ENCODE results near the gene KCNC1.

KCNC1 gene

GRCh38 chr11:17776212-17776875 lies 41.8 kb downstream of the KCNC1 start:
- Histone ChIP-seq H3K27me3 (no peaks in the 10 kb centered on the region), H3K4me3 (ENCODE audit: low read depth, low read length) (no peak overlapping the region), H3K36me3 (no peaks in the 10 kb centered on the region), H3K9me3 (no peaks in the 10 kb centered on the region), H3K4me1 (no peaks in the 10 kb centered on the region)
- TF ChIP-seq, protein P1, sequence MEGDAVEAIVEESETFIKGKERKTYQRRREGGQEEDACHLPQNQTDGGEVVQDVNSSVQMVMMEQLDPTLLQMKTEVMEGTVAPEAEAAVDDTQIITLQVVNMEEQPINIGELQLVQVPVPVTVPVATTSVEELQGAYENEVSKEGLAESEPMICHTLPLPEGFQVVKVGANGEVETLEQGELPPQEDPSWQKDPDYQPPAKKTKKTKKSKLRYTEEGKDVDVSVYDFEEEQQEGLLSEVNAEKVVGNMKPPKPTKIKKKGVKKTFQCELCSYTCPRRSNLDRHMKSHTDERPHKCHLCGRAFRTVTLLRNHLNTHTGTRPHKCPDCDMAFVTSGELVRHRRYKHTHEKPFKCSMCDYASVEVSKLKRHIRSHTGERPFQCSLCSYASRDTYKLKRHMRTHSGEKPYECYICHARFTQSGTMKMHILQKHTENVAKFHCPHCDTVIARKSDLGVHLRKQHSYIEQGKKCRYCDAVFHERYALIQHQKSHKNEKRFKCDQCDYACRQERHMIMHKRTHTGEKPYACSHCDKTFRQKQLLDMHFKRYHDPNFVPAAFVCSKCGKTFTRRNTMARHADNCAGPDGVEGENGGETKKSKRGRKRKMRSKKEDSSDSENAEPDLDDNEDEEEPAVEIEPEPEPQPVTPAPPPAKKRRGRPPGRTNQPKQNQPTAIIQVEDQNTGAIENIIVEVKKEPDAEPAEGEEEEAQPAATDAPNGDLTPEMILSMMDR (IDR thresholded peaks at IDR 0.05; ENCODE audit: low read depth, low read length), result no peak
- DNase-seq, result no peak

DNA sequence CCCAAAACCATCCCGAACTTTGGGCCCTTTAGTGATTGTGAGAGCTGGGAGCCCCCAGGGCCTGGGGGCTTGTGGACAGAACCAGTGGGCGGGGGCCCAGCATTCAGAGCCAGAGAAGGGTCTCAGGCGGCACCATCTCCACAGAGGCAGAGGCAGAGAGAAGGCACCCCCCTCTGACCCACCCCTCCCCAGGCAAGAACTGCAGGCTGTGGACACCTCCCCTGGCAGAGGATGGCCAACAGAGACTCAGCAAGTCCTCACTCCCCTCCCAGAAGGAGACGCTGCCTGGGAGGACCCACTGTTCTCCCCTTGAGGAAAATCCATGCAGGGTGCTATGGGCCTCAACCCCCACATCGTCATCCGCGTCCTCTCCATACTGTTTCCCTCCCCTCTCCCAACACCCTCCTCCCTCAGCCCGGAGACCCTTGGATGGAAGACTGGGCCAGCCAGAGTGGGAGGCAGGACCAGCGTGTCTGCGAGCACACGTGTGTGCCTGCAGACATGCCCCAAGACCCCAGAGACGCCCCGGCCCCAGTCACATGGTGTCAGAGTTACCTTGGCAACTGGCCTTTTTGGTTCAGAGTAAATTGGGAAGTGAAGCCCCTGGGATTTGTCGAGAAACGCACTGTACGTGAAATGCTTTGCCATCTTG lies 42.6 kb downstream of the KCNC1 start:
- H3K27me3 ChIP-seq, result no peaks in the 10 kb centered on the region
- no peaks in the 10 kb centered on the region for H3K36me3 ChIP-seq
- no peak overlapping the region for H3K4me3 ChIP-seq (ENCODE audit: low read depth, low read length)
- TF ChIP-seq, protein P1 (IDR thresholded peaks at IDR 0.05; ENCODE audit: low read depth, low read length), result no peak
- H3K4me1 ChIP-seq, result no peaks in the 10 kb centered on the region
- no peaks in the 10 kb centered on the region for H3K9me3 ChIP-seq
- no peak for DNase-seq

DNA sequence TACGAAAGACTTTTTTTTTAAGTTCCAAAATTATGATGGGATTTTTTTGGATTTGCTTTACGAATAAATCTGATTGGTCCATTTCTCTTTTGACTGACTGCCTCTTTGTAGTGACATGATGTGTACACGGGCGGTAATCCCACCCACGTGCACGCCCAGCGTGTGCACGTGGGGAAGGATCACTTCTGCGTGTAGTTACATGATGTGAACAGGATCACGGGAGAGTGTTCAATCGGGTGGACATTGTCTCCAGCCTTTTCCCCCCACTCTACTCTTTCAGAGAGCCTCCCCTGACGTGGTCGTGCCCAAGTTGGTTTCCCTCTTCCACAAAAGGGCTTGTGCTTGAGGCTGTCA lies 43.1 kb downstream of the KCNC1 start:
- Histone ChIP-seq H3K4me3 (ENCODE audit: low read depth, low read length) (no peak overlapping the region), H3K4me1 (no peaks in the 10 kb centered on the region)
- TF ChIP-seq, protein P1 (IDR thresholded peaks at IDR 0.05; ENCODE audit: low read depth, low read length), result no peak

DNA sequence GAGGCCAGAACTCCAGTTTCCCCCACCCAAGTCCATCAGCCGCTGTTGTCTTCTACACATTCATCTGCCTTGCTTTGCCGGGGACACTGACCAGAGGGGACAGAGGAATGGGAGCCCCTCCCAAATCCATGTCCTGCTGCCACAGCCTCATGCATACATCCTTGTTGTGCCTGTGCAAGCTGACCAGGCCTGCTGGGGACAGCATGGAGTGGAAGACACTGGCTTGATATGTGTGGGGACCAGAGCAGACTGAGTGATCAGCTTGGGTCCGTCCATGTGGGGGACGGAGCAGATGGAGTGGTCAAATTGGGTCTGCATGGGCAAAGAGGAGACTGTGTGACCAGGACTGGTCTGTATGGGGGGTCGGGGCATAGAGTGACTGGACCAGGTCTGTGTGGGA lies 43.8 kb downstream of the KCNC1 start:
- Histone ChIP-seq H3K4me1 (no peaks in the 10 kb centered on the region), H3K36me3 (no peaks in the 10 kb centered on the region), H3K27me3 (no peaks in the 10 kb centered on the region), H3K9me3 (no peaks in the 10 kb centered on the region), H3K4me3 (ENCODE audit: low read depth, low read length) (no peak overlapping the region)
- DNase-seq, result no peak
- TF ChIP-seq, protein P1 (IDR thresholded peaks at IDR 0.05; ENCODE audit: low read depth, low read length), result no peak

More for the DNA sequence above, 43.1 kb downstream of the KCNC1 start:
- DNase-seq, result no peak
- Histone ChIP-seq H3K27me3 (no peaks in the 10 kb centered on the region), H3K9me3 (no peaks in the 10 kb centered on the region), H3K36me3 (no peaks in the 10 kb centered on the region)

DNA sequence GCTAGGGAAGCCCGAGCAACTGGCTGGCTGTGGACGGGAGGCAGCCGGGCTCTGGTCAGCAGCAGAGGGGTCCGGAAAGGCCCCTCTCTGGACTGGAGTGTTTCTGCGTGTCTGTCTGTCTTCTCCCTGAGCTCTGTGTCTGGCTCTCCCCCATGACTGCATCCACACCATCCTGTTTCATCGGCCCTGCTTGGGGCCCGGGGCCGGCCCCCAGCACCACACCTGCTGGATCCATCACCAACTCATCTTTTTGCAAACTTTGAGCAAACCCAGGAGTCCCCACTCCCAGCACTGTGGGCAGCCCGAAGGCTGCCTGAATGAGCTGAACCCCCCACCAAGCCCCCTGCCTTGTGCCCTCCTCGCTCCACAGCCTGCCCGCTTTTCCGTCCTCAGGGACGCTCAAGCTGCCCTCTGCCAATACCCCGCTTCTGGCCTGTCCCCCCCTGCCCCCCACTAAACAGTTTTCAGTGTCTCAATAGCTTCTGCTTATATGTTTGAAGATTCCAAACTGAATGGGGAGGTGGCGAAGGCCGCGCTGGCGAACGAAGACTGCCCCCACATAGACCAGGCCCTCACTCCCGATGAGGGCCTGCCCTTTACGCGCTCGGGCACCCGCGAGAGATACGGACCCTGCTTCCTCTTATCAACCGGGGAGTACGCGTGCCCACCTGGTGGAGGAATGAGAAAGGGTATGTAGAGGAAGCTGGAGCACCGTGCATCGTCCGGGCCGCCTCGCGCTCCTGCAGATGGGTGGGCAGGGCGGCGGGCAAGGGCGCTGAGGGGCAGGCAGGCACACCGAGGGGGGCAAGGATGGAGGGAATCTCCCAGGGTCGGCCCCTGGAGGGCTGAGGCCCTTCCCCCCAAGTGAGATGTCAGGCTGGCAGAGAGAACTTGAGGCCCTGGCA lies 44.6 kb downstream of the KCNC1 start:
- no peaks in the 10 kb centered on the region for H3K4me1 ChIP-seq
- TF ChIP-seq, protein P1 (IDR thresholded peaks at IDR 0.05; ENCODE audit: low read depth, low read length), result no peak
- H3K4me3 ChIP-seq (ENCODE audit: low read depth, low read length), result no peak overlapping the region
- DNase-seq, result no peak
- no peaks in the 10 kb centered on the region for H3K27me3 ChIP-seq
- no peaks in the 10 kb centered on the region for H3K36me3 ChIP-seq
- H3K9me3 ChIP-seq, result no peaks in the 10 kb centered on the region
